Measurements from ENCODE around the gene TMEM121.

The TMEM121 gene

DNA sequence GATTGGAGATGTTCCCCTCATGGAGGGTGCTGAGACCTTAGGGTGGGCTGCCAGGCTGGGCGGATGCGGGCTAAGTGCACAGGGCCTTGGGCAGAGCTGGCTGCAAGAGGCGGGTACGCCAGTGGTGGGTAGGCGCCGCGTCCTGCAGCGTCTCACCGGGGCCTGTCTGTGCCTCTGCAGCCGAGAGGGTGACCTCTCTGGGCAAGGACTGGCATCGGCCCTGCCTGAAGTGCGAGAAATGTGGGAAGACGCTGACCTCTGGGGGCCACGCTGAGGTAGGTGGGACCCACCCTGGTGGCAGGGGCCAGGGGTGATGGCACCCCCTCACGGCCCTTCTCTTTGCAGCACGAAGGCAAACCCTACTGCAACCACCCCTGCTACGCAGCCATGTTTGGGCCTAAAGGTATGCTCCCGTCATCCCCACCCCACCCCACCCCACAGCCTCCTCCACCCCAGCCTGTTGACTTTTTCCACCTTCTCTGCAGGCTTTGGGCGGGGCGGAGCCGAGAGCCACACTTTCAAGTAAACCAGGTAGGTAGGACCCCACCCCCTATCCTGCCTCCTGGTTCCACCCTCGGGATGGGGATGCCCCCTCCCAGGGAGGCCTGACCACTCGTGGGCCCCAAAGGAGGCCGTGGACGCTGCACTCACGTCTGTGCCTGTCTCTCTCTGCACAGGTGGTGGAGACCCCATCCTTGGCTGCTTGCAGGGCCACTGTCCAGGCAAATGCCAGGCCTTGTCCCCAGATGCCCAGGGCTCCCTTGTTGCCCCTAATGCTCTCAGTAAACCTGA lies 38.2 kb upstream of the TMEM121 start:
- no peak overlapping the region for H3K4me3 ChIP-seq (ENCODE audit: control insufficient read depth, low read depth, low read length)
- DNase-seq (ENCODE audit: low read depth), result no peak
- TF ChIP-seq, protein P1, sequence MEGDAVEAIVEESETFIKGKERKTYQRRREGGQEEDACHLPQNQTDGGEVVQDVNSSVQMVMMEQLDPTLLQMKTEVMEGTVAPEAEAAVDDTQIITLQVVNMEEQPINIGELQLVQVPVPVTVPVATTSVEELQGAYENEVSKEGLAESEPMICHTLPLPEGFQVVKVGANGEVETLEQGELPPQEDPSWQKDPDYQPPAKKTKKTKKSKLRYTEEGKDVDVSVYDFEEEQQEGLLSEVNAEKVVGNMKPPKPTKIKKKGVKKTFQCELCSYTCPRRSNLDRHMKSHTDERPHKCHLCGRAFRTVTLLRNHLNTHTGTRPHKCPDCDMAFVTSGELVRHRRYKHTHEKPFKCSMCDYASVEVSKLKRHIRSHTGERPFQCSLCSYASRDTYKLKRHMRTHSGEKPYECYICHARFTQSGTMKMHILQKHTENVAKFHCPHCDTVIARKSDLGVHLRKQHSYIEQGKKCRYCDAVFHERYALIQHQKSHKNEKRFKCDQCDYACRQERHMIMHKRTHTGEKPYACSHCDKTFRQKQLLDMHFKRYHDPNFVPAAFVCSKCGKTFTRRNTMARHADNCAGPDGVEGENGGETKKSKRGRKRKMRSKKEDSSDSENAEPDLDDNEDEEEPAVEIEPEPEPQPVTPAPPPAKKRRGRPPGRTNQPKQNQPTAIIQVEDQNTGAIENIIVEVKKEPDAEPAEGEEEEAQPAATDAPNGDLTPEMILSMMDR (conservative IDR thresholded peaks at IDR 0.05; ENCODE audit: control insufficient read depth, insufficient read depth, low read depth, low read length), result no peak

DNA sequence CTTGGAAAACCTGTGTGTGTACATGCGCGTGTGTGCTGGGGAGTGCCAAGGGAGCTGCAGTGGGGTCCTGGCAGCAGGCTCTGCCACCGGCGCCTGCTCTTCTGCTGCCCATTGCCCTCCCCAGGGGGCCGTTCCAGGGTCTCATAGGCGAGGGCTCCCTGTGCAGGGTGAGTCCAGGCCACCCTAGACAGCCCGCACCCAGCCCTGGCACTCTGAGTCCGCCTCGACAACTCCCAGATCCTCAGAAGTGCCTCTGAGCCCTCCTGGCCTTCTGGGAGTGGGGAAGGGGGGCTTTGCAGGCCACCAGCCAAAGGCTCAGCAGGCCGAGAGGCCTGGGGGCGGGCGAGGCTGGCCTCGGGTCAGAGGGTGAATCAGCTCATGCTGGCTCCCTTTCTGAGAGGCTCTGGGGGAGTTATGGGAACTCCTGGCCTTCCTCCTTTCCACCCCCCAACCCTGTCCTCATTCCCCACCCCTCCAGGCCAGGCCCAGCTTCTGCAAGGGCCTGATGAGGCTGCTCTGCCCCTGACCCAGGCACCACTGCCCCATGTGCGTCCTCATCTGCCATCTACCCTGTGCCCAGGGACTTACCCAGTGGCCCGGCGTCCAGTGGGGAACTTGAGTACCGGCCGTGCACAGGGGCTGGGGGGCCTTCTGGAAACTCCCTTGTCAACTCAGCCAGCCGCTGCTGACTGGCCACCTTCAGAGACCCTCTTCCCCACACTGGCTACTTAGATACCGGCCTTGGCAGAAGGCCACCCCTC lies 37.4 kb upstream of the TMEM121 start:
- DNase-seq (ENCODE audit: low read depth), result no peak
- no peak overlapping the region for H3K4me3 ChIP-seq (ENCODE audit: control insufficient read depth, low read depth, low read length)
- TF ChIP-seq, protein P1 (conservative IDR thresholded peaks at IDR 0.05; ENCODE audit: control insufficient read depth, insufficient read depth, low read depth, low read length), result no peak

GRCh38 chr14:105489542-105490266 lies 36.7 kb upstream of the TMEM121 start:
- DNase-seq (ENCODE audit: low read depth), result peak; percentile 74
- peak overlapping the region; percentile 52 for H3K4me3 ChIP-seq (ENCODE audit: control insufficient read depth, low read depth, low read length)
- TF ChIP-seq, protein P1 (conservative IDR thresholded peaks at IDR 0.05; ENCODE audit: control insufficient read depth, insufficient read depth, low read depth, low read length), result peak; percentile 61

DNA sequence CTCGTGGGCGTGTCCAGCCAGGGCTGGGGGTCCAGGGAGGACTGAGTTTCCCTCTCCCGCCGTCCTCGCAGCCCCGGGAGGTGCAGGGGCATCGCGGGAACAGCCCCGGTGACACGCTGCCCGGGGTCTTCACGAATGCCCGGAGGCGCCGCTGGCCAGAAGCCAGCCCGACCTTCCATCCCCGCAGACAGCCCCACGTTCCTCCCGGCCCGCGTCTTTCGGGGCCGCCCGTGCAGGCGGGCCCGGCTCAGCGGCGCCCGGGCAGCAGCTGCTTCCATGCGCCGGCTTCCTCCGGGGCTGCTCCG lies 36.2 kb upstream of the TMEM121 start:
- no peak for DNase-seq (ENCODE audit: low read depth)
- peak overlapping the region; percentile 52 for H3K4me3 ChIP-seq (ENCODE audit: control insufficient read depth, low read depth, low read length)
- TF ChIP-seq, protein P1 (conservative IDR thresholded peaks at IDR 0.05; ENCODE audit: control insufficient read depth, insufficient read depth, low read depth, low read length), result no peak

- TF ChIP-seq, protein P1 (conservative IDR thresholded peaks at IDR 0.05; ENCODE audit: control insufficient read depth, insufficient read depth, low read depth, low read length), result no peak
- peak within 1 kb of the TSS; percentile 61 for H3K4me3 ChIP-seq (ENCODE audit: control insufficient read depth, low read depth, low read length)
- peak; percentile 100 for DNase-seq (ENCODE audit: low read depth)
Measured at GRCh38 chr14:105490572-105491365, 35.6 kb upstream of the TMEM121 start, which contains the start of gene TEDC1. Gene TEDC1, plus strand, starts transcription at chr14:105491246. Its CDS starts 130 bp downstream, at chr14:105491376.
